ENCODE results near the gene FAM237A.

GRCh38 chr2:206635015-206635414 is 7.3 kb upstream of the FAM237A start:
- TF ChIP-seq CTCF (IDR thresholded peaks at IDR 0.05) (no peak), POLR2A (IDR thresholded peaks at IDR 0.05) (no peak)

All from lower leg skin (tissue), 3 donors.